Right cardiac atrium (tissue), 5 donors: ENCODE results near the gene CASP10. TPM values are rescaled to one million over a fixed set of nuclear protein-coding genes. Genes with fewer than 3 reads are reported as not detected.

Experiments used
- polyA plus RNA-seq: library from polyadenylated mRNA; stranded (reverse); fragments of 200-250 nt; gene quantifications from one replicate; pipeline ENCODE4 v1.2.3, GENCODE V29; 2013
- total RNA-seq, 4 donors: library from RNA; stranded (reverse); fragmentation: NEBNext Ultra II Directional; extraction: Animal tissue kit (Norgen Biotek cat#: 25700); gene quantifications; one replicate each; pipeline ENCODE4 v1.2.1, GENCODE V29; 2021
- donor health status: healthy with polysubstance abuse.
- donor health status: DM: no; HTN: yes; CAD: no.
- donor health status: DM: no; HTN: no; CAD: no.
- donor health status: DM: no; HTN: yes; CAD: no; lungs with severe emphysema.
- donor health status: DM: yes; HTN: yes; CAD: no.

Gene CASP10
- total and polyA plus RNA-seq, 5 donors, result 3.6 to 6.8 (median 5.8) TPM

Other genes starting within 250 kb of the CASP10 start
- gene ORC2, start 219.5 kb upstream of the CASP10 start, total RNA-seq, result 10 to 100 TPM; 23.0 to 25.8 (median 23.7) TPM
- 9.4 TPM for gene ORC2, start 219.5 kb upstream of the CASP10 start, polyA plus RNA-seq
- gene HYCC2, start 111.5 kb upstream of the CASP10 start, total RNA-seq, result 10 to 100 TPM in 3 of 4 donors, 1 to 10 TPM in 1; 9.7 to 17.2 (median 13.4) TPM
- gene HYCC2, start 111.5 kb upstream of the CASP10 start, polyA plus RNA-seq, result 3.1 TPM
- gene NDUFB3, start 111.1 kb upstream of the CASP10 start, total RNA-seq, result 100 to 1,000 TPM; 296 to 384 (median 313) TPM
- 503 TPM for gene NDUFB3, start 111.1 kb upstream of the CASP10 start, polyA plus RNA-seq
- 100 to 1,000 TPM; 232 to 310 (median 267) TPM for gene CFLAR, start 67.0 kb upstream of the CASP10 start, total RNA-seq
- 134 TPM for gene CFLAR, start 67.0 kb upstream of the CASP10 start, polyA plus RNA-seq
- 1 to 10 TPM; 3.7 to 5.4 (median 4.7) TPM for gene CASP8, start 77.4 kb downstream of the CASP10 start, total RNA-seq
- gene CASP8, start 77.4 kb downstream of the CASP10 start, polyA plus RNA-seq, result 2.6 TPM
- 1 to 10 TPM; 5.5 to 8.7 (median 6.7) TPM for gene FLACC1, start 174.2 kb downstream of the CASP10 start, total RNA-seq
- gene FLACC1, start 174.2 kb downstream of the CASP10 start, polyA plus RNA-seq, result 4.1 TPM